GM12892 (cell line): ENCODE data around the gene LEAP2.

Experiments
- POLR2A ChIP-seq: IDR thresholded peaks from 2 replicates; pipeline ENCODE4 v1.6.1; 2011; ENCODE audit warnings: low read depth, low read length, control low read depth
- TAF1 ChIP-seq: IDR thresholded peaks from 2 replicates; pipeline ENCODE4 v1.6.1; 2011; ENCODE audit warnings: low read depth, mild to moderate bottlenecking, control low read depth, low read length, borderline replicate concordance

DNA sequence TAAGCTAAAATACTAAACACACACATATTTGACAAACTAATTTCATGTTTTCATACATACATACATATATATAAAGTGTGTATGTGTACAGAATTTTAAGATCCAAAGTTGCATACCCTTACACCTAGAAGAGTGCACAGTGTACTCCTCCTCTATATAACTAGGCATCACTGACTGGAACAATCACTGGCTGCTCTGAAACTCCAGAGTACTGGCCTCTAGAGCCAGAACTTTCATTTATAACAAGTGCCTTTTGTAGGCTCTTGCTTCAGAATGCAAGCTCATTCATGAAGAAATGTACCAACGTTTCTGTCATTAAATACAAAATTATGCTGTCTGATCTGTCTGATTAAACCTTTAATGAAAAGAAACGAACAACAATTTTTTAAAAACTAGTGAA, 4.0 kb downstream of the LEAP2 start:
- TF ChIP-seq POLR2A (no peak), TAF1 (no peak)
